Endometrial microvascular endothelial cells (primary cell): ENCODE results near the gene CNTNAP5. TPM values are rescaled to one million over a fixed set of nuclear protein-coding genes. Genes with fewer than 3 reads are reported as not detected.

Experiments
- in situ Hi-C: cut with HindIII; loops from 2 replicates; pipeline ENCODE4 v1.10.0; 2017; ENCODE audit warnings: low sequenced_read_pairs, low pct_unique_long_range_greater_than_20kb; ENCODE audit errors: inconsistent ontology term
- total RNA-seq: library from RNA; depleted of rRNA; stranded (reverse); fragments of >200 nt; gene quantifications from one replicate; pipeline ENCODE4 v1.2.3, GENCODE V29; 2015; ENCODE audit errors: inconsistent ontology term

The CNTNAP5 gene
- total RNA-seq, 1 donor from 2014 or later: not detected

DNA sequence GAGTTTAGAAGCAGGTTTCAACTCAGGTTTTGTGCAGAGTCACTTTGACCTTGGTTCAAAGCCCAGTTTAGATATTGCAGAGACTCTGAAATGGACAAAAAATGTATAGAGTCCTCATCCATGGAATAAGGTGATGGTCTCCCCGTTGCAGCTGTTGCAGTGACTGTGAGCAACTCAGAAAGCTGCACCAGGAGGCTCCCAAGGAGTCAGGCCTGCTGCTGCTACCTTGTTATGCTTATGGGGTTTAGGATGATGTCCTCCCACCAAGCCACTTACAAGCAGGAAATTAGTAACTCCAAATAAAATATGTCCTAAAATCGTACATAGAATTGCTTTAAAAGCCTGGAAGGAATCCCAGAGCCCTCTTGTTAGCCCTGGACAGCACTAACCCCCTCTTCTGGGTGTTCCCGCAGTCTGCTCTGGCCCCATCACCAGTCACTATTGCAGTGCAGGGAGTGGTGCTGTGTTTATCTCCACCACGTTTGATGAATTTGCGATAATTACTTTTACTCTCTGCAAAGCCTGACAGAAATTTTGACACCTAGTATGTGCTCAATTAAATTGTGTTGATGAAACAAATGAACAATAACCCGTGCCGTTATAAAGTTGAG, 189.0 kb downstream of the CNTNAP5 start:
- in situ Hi-C loops: no loop called here

DNA sequence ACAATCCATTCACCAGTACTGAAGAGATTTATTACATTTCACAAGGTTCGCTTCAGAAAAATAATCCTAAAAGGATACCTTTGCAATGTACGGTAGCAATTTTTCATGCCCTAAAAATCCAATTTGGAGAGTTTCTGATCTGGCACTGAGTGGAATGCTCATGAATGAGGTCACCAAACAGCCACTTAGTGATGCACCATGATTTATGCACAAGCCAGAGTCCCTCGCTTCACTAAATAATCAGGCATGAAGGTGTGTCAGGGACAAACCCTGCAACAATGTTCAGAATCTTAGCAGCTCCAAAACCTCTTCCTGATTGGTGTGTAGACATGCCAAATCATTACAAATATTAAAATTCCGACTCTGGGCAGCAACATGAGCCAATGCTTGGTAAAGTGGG, 221.1 kb downstream of the CNTNAP5 start:
- in situ Hi-C loops: no loop called here

- in situ Hi-C loops: no loop called here
Observed at GRCh38 chr2:124248386-124248785, 223.3 kb downstream of the CNTNAP5 start.

GRCh38 chr2:124250433-124250832, 225.3 kb downstream of the CNTNAP5 start:
- in situ Hi-C loops: no loop called here

- in situ Hi-C loops: no loop called here
Observed at GRCh38 chr2:124254621-124255020, 229.5 kb downstream of the CNTNAP5 start.

DNA sequence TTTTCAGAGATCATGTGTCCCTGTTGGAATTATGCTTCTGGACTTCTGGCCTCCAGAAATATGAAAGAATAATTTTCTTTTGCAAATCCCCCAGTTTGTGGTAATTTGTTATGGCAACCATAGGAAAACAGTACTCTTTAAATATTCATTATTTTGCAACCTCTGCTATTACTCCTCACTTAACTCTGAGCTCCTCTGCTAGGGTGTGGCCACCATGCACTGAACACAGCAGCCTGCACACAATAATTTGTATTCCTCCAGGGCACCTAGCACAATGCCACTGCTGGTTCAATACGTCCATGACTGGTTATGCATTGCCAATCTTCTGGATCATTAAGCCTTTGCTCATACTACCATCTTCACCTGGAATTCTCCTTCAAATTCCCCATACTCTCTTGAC, 232.0 kb downstream of the CNTNAP5 start:
- in situ Hi-C loops: no loop called here

DNA sequence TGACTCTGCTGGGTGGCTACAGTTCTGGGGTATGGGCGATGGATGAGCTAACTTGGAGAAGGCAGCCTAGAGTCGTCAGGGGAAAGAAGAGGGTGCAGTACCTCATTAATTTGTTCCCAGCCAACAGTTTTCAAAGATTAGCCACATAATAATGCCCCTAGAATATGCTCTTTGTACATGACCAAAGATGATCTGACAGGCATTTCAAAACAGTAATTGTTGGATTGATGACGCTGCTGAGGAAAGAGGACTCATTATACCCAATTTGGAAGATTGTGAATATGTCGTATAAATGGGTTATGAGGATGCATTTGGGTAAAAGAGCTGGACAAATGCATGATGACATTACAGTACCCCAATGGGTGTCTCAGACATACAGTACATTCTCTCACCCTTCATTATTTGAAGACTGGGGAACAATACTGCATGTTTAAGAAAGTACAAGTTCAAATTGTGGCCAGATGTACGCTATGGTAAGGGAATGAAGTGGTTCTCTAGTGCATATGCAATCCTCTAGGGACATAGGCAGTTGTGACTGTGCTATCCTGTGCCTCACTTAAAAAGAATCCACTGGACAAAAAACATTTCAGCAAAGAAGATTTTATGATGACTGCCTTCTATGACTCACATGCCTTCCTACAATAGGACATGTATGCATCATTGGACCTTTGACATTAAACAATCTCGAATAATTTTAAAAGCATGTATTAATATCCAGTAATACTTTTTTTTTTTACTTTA, 233.2 kb downstream of the CNTNAP5 start:
- in situ Hi-C loops: no loop called here

DNA sequence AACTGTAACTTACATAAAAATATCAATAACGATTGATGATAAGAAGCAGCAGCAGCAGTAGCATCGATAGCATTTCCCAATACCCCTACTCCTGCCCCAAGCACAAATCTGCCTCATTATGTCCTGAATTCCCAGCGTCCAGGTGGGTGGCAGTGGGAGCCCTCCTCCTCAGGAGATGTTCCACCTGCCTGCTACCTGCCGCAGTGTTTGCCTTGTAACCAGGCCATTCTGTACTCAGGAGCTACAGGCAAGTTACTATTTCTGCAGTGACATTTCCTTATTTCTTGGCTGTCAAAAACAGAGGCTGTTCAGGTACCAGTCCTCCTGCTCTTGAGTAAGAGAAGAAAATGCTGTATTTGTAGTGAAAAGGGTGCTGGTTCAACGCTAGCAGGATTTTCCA, 236.4 kb downstream of the CNTNAP5 start:
- in situ Hi-C loops: no loop called here

- in situ Hi-C loops: no loop called here
Observed at GRCh38 chr2:124264551-124265091, 239.5 kb downstream of the CNTNAP5 start.

GRCh38 chr2:124267794-124268193, 242.7 kb downstream of the CNTNAP5 start:
- in situ Hi-C loops: no loop called here

- in situ Hi-C loops: no loop called here
Observed at GRCh38 chr2:124269348-124269747, 244.3 kb downstream of the CNTNAP5 start.

DNA sequence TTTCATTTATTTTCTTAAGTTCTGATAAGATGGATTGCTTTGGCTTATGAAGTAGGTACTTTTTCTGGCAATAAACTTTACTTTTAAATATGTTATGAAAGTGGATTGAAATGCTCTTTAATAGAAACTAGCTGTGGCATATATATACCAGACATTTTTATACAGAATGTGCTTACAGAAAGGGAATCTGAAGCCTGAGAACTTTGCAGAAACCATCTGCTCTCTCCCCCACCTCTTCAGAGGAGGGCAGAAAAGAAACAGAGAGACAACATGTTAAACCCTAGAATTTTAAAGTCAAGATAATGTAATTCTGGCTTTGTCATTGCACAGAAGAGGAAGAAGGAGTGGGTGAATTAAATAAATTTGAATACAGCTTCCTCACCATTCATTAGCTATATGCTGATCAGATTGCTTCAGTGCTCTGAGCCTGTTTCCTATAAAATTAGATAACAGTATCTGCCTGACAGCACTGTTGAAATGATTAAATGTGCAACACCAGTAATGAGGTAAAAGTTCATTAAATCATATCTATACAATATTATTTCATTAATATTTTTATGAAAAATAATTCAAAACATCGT, 247.3 kb downstream of the CNTNAP5 start:
- in situ Hi-C loops: no loop called here

- in situ Hi-C loops: no loop called here
Observed at GRCh38 chr2:124281541-124281940, 256.5 kb downstream of the CNTNAP5 start.

DNA sequence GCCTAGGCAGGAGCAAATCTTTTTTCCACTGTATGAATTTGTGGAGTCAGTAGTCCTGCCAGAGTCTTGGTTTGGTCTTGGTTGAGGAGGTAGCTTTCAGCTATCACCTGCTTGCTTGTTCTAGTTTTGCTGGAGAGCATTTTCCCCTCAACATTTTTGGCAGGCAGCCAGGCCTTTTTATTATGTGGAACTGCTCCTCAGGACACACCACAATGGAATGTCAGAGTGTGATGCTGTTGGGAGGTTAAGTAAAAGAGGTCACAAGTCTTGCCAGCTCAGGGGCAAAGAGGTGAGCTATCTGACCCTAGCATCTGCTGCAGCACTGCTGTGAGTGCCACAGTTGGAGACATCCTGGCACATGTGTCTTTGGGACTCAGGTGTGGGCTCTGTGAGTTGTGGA, 258.0 kb downstream of the CNTNAP5 start:
- in situ Hi-C loops: no loop called here

- in situ Hi-C loops: no loop called here
Observed at GRCh38 chr2:124286089-124286783, 261.1 kb downstream of the CNTNAP5 start.

- in situ Hi-C loops: no loop called here
Observed at GRCh38 chr2:124289060-124289459, 264.0 kb downstream of the CNTNAP5 start.

DNA sequence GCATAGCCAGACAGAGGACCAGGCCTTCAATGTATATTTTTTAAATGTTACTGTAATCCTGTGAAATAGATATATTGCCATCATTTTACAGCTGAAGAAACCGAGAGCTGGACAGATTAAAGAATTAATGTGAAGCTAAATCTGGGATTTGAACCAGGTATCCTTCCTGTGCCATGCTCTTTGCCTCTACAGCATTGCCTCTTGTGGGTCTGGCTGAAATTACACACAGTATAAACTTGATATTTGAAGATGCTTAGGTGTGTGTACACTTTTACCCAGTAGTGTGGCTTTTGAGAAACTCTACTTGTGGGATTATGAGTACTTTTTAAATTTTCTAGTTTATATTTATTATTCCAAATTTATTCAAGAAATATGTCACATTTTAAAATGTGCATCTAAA, 264.5 kb downstream of the CNTNAP5 start:
- in situ Hi-C loops: no loop called here

- in situ Hi-C loops: no loop called here
Observed at GRCh38 chr2:124296470-124296869, 271.4 kb downstream of the CNTNAP5 start.

- in situ Hi-C loops: no loop called here
Observed at GRCh38 chr2:124301915-124302314, 276.8 kb downstream of the CNTNAP5 start.
